ENCODE data around the gene MAN2B2. TPM values are rescaled to one million over a fixed set of nuclear protein-coding genes. Genes with fewer than 3 reads are reported as not detected.

The MAN2B2 gene
- total and polyA plus RNA-seq, 9 donors: 19.1 to 49.2 (median 40.0) TPM

DNA sequence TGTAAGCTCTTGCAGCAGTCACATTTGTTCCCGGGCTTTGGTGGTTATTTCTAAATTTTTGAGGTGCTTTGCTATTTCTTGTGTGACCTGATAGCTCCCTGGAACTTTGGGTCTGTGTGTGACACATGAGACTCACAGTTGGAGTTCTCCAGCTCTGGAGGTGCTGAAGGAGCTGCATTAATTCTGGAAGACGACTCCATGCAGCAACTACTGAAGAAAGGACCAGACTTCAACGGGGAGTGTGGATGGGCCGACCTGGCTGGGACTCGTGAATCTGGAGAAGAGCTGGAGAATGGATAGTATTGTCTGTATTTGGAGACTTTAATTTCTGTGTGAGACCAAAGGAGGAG is 67.0 kb downstream of the MAN2B2 start:
- WGBS, 3 donors: 10 to 27% (median 15%) methylated on average over 5 of the region's 5 CpGs
- TF ChIP-seq, protein P1, sequence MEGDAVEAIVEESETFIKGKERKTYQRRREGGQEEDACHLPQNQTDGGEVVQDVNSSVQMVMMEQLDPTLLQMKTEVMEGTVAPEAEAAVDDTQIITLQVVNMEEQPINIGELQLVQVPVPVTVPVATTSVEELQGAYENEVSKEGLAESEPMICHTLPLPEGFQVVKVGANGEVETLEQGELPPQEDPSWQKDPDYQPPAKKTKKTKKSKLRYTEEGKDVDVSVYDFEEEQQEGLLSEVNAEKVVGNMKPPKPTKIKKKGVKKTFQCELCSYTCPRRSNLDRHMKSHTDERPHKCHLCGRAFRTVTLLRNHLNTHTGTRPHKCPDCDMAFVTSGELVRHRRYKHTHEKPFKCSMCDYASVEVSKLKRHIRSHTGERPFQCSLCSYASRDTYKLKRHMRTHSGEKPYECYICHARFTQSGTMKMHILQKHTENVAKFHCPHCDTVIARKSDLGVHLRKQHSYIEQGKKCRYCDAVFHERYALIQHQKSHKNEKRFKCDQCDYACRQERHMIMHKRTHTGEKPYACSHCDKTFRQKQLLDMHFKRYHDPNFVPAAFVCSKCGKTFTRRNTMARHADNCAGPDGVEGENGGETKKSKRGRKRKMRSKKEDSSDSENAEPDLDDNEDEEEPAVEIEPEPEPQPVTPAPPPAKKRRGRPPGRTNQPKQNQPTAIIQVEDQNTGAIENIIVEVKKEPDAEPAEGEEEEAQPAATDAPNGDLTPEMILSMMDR (IDR thresholded peaks at IDR 0.05): no peak
- no peak for TF ChIP-seq POLR2A (IDR thresholded peaks at IDR 0.05)
- no peak for TF ChIP-seq EP300 (IDR thresholded peaks at IDR 0.05)
- intact Hi-C loops (cut with DNase I): loop anchor here in 2 of 4 donors (5.0 to 10.0 kb wide), 2 partner anchors 70 to 73 kb away; partner anchors contain the start of gene BLOC1S4 (in 1 of the 2)
- Histone ChIP-seq H3K27me3 (no peaks in the 10 kb centered on the region), H3K9me3 (no peaks in the 10 kb centered on the region), H3K4me3 (peak overlapping the region; percentile 88), H3K36me3 (no peaks in the 10 kb centered on the region), H3K27ac (peak overlapping the region; percentile 71 to 85), H3K4me1 (ENCODE audit: insufficient read depth) (peaks cover 11% of the 10 kb centered on the region)
- no peak for DNase-seq

DNA sequence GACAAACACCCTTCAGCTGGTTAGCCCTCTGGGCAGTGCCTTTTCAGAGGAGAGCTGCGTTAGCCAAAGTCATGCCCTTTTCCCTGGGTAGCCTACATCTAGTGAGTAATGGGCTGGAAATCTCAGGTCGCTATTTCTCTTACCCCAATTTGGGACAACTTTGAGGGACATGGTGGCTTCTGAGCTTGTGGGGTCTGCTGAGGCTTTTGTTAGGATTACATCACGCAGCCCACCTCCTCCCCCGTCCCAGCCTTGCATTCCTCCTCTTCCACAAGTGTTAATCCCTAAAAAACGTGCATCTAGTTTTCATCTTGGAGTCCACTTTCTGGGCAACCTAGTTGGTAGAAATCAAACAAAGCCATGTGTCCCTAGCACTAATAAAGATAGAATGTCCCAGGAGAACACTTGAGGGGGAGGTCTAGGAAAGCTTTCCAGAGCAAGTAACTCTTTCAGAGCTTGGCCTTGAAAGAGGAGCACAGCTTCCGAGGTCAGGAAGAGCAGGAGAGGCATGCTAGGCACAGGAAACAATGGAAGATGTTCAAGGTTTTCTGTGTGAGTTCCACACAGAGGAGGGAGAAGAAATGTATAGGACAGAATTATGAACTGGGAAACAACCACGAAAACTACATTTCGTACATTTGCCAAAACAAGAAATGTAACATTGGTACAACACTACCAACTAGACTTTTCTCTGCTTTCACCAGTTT is 68.3 kb downstream of the MAN2B2 start:
- Histone ChIP-seq H3K36me3 (no peaks in the 10 kb centered on the region), H3K4me1 (ENCODE audit: insufficient read depth) (peaks cover 11% of the 10 kb centered on the region), H3K27me3 (no peaks in the 10 kb centered on the region), H3K27ac (peak overlapping the region in 1 of 2 donors; percentile 27), H3K9me3 (no peaks in the 10 kb centered on the region), H3K4me3 (no peak overlapping the region)
- intact Hi-C loops (cut with DNase I): loop anchor here in 2 of 4 donors (5.0 to 10.0 kb wide), 2 partner anchors 69 to 72 kb away; partner anchors contain the start of gene BLOC1S4 (in 1 of the 2)
- WGBS, 3 donors: 22 to 41% (median 27%) methylated on average over 8 of the region's 8 CpGs
- TF ChIP-seq POLR2A (IDR thresholded peaks at IDR 0.05) (no peak), EP300 (IDR thresholded peaks at IDR 0.05) (no peak)
- TF ChIP-seq, protein P1 (IDR thresholded peaks at IDR 0.05): no peak
- no peak for DNase-seq

DNA sequence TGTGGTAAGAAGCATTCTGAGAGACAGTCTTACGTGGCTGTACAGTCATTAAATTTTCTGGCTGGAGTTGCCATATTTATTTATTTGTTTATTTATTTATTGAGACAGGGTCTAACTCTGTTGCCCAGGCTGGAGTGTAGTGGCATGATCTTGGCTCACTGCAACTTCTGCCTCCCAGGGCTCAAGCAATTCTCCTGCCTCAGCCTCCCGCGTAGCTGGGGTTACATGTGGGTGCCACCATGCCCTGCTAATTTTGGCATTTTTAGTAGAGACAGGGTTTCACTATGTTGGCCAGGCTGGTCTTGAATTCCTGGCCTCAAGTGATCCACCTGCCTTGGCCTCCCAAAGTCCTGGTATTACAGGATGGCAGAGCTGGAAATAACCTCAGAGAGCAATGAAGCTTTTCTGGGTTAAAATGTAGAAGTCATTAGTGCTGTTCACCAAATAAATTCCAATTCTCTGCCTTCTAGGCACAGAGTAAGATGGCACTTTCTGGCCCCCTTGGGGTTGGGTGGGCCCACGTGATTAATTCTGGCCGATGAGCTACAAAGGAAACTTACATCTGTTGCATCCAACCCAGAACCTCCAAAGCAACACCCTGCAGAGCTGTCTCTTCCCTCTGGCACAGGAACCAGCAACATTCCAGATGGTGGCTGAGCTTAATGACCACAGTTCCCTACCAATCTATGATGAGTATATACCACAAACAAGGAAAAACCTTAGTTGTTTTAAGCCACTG is 70.0 kb downstream of the MAN2B2 start:
- TF ChIP-seq, protein P1 (IDR thresholded peaks at IDR 0.05): no peak
- no peak for TF ChIP-seq POLR2A (IDR thresholded peaks at IDR 0.05)
- no peak for TF ChIP-seq EP300 (IDR thresholded peaks at IDR 0.05)
- H3K4me1 ChIP-seq (ENCODE audit: insufficient read depth): peaks cover 11% of the 10 kb centered on the region
- WGBS, 3 donors: 68 to 76% (median 69%) methylated on average over 5 of the region's 5 CpGs
- H3K27ac ChIP-seq: no peak overlapping the region
- no peaks in the 10 kb centered on the region for H3K9me3 ChIP-seq
- intact Hi-C loops (cut with DNase I): loop anchor here in 2 of 4 donors (5.0 to 10.0 kb wide), 2 partner anchors 67 to 70 kb away; partner anchors contain the start of gene BLOC1S4 (in 1 of the 2)
- no peak overlapping the region for H3K4me3 ChIP-seq
- no peak for DNase-seq
- no peaks in the 10 kb centered on the region for H3K27me3 ChIP-seq
- no peaks in the 10 kb centered on the region for H3K36me3 ChIP-seq

DNA sequence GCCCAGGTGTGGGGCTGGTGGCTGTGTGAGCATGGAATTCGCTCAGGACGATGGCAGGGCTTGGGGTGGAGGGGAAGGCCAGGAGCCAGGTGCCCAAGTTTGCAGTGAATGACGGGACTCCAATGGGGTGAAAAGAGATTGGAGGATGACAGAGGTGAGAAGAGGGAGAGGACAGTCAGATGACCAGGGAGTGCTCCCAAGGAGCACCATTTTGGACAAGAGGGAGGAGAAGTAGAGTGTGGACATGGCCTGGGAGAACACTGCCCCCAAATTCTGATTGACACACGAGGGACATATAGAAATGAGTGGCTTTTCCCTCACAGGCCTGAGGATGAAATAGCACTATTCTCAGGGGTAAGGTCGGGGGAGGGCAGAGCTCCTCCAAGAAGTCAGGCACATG is 72.2 kb downstream of the MAN2B2 start:
- H3K9me3 ChIP-seq: no peaks in the 10 kb centered on the region
- H3K27me3 ChIP-seq: no peaks in the 10 kb centered on the region
- H3K36me3 ChIP-seq: no peaks in the 10 kb centered on the region
- no peak for DNase-seq
- no peak overlapping the region for H3K4me3 ChIP-seq
- 81 to 88% (median 87%) methylated on average over 5 of the region's 5 CpGs for WGBS, 3 donors
- intact Hi-C loops (cut with DNase I): loop anchor here in 1 of 4 donors (10.0 kb wide), 1 partner anchor 68 kb away; the partner anchor contains the start of gene BLOC1S4
- TF ChIP-seq POLR2A (IDR thresholded peaks at IDR 0.05): no peak
- no peak for TF ChIP-seq EP300 (IDR thresholded peaks at IDR 0.05)
- H3K4me1 ChIP-seq (ENCODE audit: insufficient read depth): peaks cover 11% of the 10 kb centered on the region
- no peak overlapping the region for H3K27ac ChIP-seq
